ENCODE data around the gene NCF4.

GRCh38 chr22:36881504-36882245 is 20.9 kb downstream of the NCF4 start:
- TF ChIP-seq CTCF (IDR thresholded peaks at IDR 0.05) (no peak), POLR2A (IDR thresholded peaks at IDR 0.05) (no peak)
